GM18867 (cell line): ENCODE results near the gene WNT1.

Experiments
- ATAC-seq: cut with Tn5 transposase; IDR thresholded peaks from one replicate; pipeline ENCODE4 v1.9.1; 2021; ENCODE audit warnings: mild to moderate bottlenecking, moderate library complexity; ENCODE audit not compliant: unreplicated experiment

Gene WNT1

GRCh38 chr12:48998497-48999353 is 20.6 kb downstream of the WNT1 start:
- ATAC-seq, result no peak

GRCh38 chr12:48999371-49000131 is 21.4 kb downstream of the WNT1 start, which contains the start of gene DDN:
Gene DDN (minus strand): TSS chr12:48999375. CDS start chr12:48999287, 88 bp downstream.
- peak; percentile 43 for ATAC-seq

- no peak for ATAC-seq
Observed at GRCh38 chr12:49000346-49000745, 22.2 kb downstream of the WNT1 start.

GRCh38 chr12:49008943-49009342 is 30.8 kb downstream of the WNT1 start:
- ATAC-seq, result no peak

- no peak for ATAC-seq
Observed at GRCh38 chr12:49010092-49010668, 32.1 kb downstream of the WNT1 start.

GRCh38 chr12:49012739-49013138 is 34.6 kb downstream of the WNT1 start:
- ATAC-seq, result no peak

- no peak for ATAC-seq
Observed at GRCh38 chr12:49013428-49013827, 35.3 kb downstream of the WNT1 start.

- no peak for ATAC-seq
Observed at GRCh38 chr12:49014547-49014946, 36.4 kb downstream of the WNT1 start.

- no peak for ATAC-seq
Observed at GRCh38 chr12:49015196-49015595, 37.1 kb downstream of the WNT1 start.

- ATAC-seq, result peak; percentile 10
Observed at GRCh38 chr12:49017891-49018260, 39.8 kb downstream of the WNT1 start.

- ATAC-seq, result peak; percentile 87
Observed at GRCh38 chr12:49018261-49019119, 40.4 kb downstream of the WNT1 start, which contains the start of gene PRKAG1. Gene PRKAG1 (minus strand): TSS chr12:49018776. CDS start chr12:49018740, 36 bp downstream.

GRCh38 chr12:49019120-49019430 is 41.0 kb downstream of the WNT1 start:
- ATAC-seq, result peak; percentile 10

- ATAC-seq, result no peak
Observed at GRCh38 chr12:49019443-49020324, 41.6 kb downstream of the WNT1 start.

- ATAC-seq, result no peak
Observed at GRCh38 chr12:49020441-49020840, 42.3 kb downstream of the WNT1 start.

GRCh38 chr12:49021292-49021915 is 43.3 kb downstream of the WNT1 start:
- ATAC-seq, result no peak

- no peak for ATAC-seq
Observed at GRCh38 chr12:49022558-49023178, 44.5 kb downstream of the WNT1 start.

- ATAC-seq, result no peak
Observed at GRCh38 chr12:49023812-49024211, 45.7 kb downstream of the WNT1 start.

- ATAC-seq, result no peak
Observed at GRCh38 chr12:49024543-49024942, 46.4 kb downstream of the WNT1 start.

GRCh38 chr12:49025463-49025862 is 47.3 kb downstream of the WNT1 start:
- ATAC-seq, result no peak
